Upper lobe of left lung (tissue), 6 donors: ENCODE data around the gene TNS3. TPM values are rescaled to one million over a fixed set of nuclear protein-coding genes. Genes with fewer than 3 reads are reported as not detected.

Experiments used
- ATAC-seq, 2 donors: fragments of 200-7000 bp; cut with Tn5 transposase; one replicate each; pipeline ENCODE4 v1.9.1; 2022; ENCODE audit warnings: mild to moderate bottlenecking in 2 of 2, moderate library complexity in 2 of 2; ENCODE audit not compliant: low FRiP score in 2 of 2
- DNase-seq, 2 donors: peaks; one replicate each; pipeline ENCODE4 v3.0.0-alpha.2; 2019 to 2020
- H3K27ac ChIP-seq, 4 donors: fragments of 200-600 bp; sonication (generic); one replicate each; pipeline ENCODE4 v1.5.1; 2016 to 2019
- H3K27me3 ChIP-seq, 4 donors: fragments of 200-600 bp; sonication (generic); one replicate each; pipeline ENCODE4 v1.5.1; 2017 to 2019
- H3K36me3 ChIP-seq, 4 donors: fragments of 200-600 bp; sonication (generic); one replicate each; pipeline ENCODE4 v1.5.1; 2016 to 2019
- H3K4me1 ChIP-seq, 4 donors: fragments of 200-600 bp; sonication (generic); one replicate each; pipeline ENCODE4 v1.5.1; 2018 to 2019
- H3K4me3 ChIP-seq, 4 donors: fragments of 200-600 bp; sonication (generic); one replicate each; pipeline ENCODE4 v1.5.1; 2017 to 2019; ENCODE audit warnings: mild to moderate bottlenecking in 2 of 4, moderate library complexity in 1 of 4
- H3K9me3 ChIP-seq, 4 donors: fragments of 200-600 bp; sonication (generic); one replicate each; pipeline ENCODE4 v1.5.1; 2018 to 2019
- EP300 ChIP-seq, 4 donors: sonication (generic); formaldehyde crosslinking; IDR thresholded peaks; one replicate each; pipeline ENCODE4 v1.5.1; 2017; ENCODE audit warnings: antibody characterized with exemption in 4 of 4, control low read depth in 2 of 4
- POLR2A ChIP-seq, 4 donors: fragments of 450-650 bp; IDR thresholded peaks; one replicate each; pipeline ENCODE4 v1.5.1; 2016 to 2017; ENCODE audit warnings: antibody characterized with exemption in 4 of 4, mild to moderate bottlenecking in 2 of 4
- POLR2AphosphoS5 ChIP-seq, 2 donors: sonication (generic); formaldehyde crosslinking; IDR thresholded peaks; one replicate each; pipeline ENCODE4 v1.5.1; 2017; ENCODE audit warnings: antibody characterized with exemption in 2 of 2
- WGBS, 2 donors: methylation state at CpG; one replicate each; pipeline ENCODE4 v1.1.5; 2017 to 2018; 5-methylcytosine and 5-hydroxymethylcytosine counted together
- total RNA-seq, 6 donors: library from RNA; depleted of rRNA in 4 of 6; stranded (reverse); fragments of >200 nt in 4 of 6; gene quantifications; one replicate each; pipeline versions ENCODE4 v1.1.0 to v1.2.1, GENCODE V29; 2016 to 2021
- TF ChIP-seq, protein P1 (sequence below), 6 experiments: fragments of 450-650 bp in 4 of 6; fragments of 200-600 bp in 2 of 6; sonication (generic) in 2 of 6; IDR thresholded peaks; one replicate each; pipeline ENCODE4 v1.5.1; 2016 to 2019; ENCODE audit warnings: antibody characterized with exemption in 6 of 6
- donor health status: DM: no; HTN: no; CAD: no; lungs with moderate emphysema.
- donor health status: DM: no; HTN: yes; CAD: no; lungs with severe emphysema.

Gene TNS3
- total RNA-seq, 6 donors from 2014 or later = 90.6 to 266 (median 143) TPM

DNA sequence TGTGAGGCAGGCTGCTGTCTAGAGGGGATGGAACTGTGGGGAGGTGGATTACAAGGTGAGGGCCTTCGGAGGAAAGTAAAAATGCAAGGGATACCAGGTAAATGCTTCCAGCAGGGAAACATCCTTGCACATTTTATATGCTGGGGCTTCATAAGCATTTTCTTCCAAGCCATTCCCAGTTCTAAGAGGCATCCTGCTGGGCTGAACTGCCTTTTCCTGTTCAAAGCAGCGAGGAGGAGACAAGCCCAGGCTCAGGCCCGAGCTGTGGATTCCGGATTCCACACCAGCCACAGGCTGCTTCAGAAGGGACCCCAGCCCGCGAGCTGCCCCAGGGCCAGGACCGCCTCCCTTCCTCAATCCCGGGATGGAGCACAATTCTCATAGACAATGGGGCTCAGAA, 249.7 kb downstream of the TNS3 start:
- ATAC-seq (no peak), DNase-seq (no peak)
- TF ChIP-seq EP300 (IDR thresholded peaks at IDR 0.05) (no peak), POLR2A (IDR thresholded peaks at IDR 0.05) (no peak)
- Histone ChIP-seq H3K4me3 (no peak overlapping the region), H3K27me3 (no peaks in the 10 kb centered on the region), H3K27ac (peak overlapping the region; percentile 35 to 91 (median 78)), H3K9me3 (no peaks in the 10 kb centered on the region), H3K36me3 (peaks cover 0 to 7% (median 0%) of the 10 kb centered on the region in 4 donors), H3K4me1 (peaks cover 56 to 74% (median 57%) of the 10 kb centered on the region in 4 donors)
- WGBS, 2 donors = 59 to 63% methylated on average over 6 to 8 of the region's 8 CpGs

DNA sequence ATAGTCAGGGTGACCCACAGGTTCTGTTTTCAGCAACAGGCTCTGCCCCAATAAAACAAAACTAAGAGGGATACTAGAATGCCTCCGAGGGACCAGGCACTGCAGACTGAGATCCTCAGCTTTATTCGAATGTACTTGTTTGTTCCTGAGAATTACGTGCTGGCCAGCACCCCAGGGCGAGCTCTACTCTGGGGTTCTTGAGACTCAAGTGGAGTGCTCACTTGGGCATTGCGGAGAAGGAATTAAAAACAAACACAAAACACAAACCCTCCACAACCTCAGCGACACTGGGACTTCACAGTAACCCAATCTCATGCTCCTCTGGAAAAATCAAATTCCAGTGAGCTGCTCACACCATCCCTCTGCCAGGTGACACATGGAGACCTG, 250.7 kb downstream of the TNS3 start:
- Histone ChIP-seq H3K4me1 (peaks cover 58 to 73% (median 62%) of the 10 kb centered on the region in 4 donors), H3K27me3 (no peaks in the 10 kb centered on the region), H3K36me3 (peaks cover 0 to 7% (median 0%) of the 10 kb centered on the region in 4 donors), H3K4me3 (no peak overlapping the region), H3K27ac (peak overlapping the region; percentile 71 to 91 (median 82)), H3K9me3 (no peaks in the 10 kb centered on the region)
- peak in 1 of 2 donors; percentile 65 for DNase-seq
- no peak for TF ChIP-seq POLR2A (IDR thresholded peaks at IDR 0.05)
- TF ChIP-seq EP300 (IDR thresholded peaks at IDR 0.05) = no peak
- TF ChIP-seq, protein P1, sequence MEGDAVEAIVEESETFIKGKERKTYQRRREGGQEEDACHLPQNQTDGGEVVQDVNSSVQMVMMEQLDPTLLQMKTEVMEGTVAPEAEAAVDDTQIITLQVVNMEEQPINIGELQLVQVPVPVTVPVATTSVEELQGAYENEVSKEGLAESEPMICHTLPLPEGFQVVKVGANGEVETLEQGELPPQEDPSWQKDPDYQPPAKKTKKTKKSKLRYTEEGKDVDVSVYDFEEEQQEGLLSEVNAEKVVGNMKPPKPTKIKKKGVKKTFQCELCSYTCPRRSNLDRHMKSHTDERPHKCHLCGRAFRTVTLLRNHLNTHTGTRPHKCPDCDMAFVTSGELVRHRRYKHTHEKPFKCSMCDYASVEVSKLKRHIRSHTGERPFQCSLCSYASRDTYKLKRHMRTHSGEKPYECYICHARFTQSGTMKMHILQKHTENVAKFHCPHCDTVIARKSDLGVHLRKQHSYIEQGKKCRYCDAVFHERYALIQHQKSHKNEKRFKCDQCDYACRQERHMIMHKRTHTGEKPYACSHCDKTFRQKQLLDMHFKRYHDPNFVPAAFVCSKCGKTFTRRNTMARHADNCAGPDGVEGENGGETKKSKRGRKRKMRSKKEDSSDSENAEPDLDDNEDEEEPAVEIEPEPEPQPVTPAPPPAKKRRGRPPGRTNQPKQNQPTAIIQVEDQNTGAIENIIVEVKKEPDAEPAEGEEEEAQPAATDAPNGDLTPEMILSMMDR (IDR thresholded peaks at IDR 0.05) = no peak
- TF ChIP-seq POLR2AphosphoS5 (IDR thresholded peaks at IDR 0.05) = no peak
- 54 to 65% methylated on average over 6 of the region's 6 CpGs for WGBS, 2 donors
- ATAC-seq = peak in 1 of 2 donors; percentile 45

GRCh38 chr7:47330561-47331178, 251.2 kb downstream of the TNS3 start:
- H3K36me3 ChIP-seq = peaks cover 0 to 7% (median 0%) of the 10 kb centered on the region in 4 donors
- 82 to 83% methylated on average over 15 to 16 of the region's 16 CpGs for WGBS, 2 donors
- H3K4me3 ChIP-seq = no peak overlapping the region
- peak overlapping the region; percentile 71 to 91 (median 82) for H3K27ac ChIP-seq
- TF ChIP-seq EP300 (IDR thresholded peaks at IDR 0.05) (no peak), POLR2A (IDR thresholded peaks at IDR 0.05) (no peak), POLR2AphosphoS5 (IDR thresholded peaks at IDR 0.05) (no peak)
- TF ChIP-seq, protein P1 (IDR thresholded peaks at IDR 0.05) = no peak
- DNase-seq (no peak), ATAC-seq (no peak)
- H3K9me3 ChIP-seq = no peaks in the 10 kb centered on the region
- H3K4me1 ChIP-seq = peaks cover 58 to 76% (median 65%) of the 10 kb centered on the region in 4 donors
- no peaks in the 10 kb centered on the region for H3K27me3 ChIP-seq

DNA sequence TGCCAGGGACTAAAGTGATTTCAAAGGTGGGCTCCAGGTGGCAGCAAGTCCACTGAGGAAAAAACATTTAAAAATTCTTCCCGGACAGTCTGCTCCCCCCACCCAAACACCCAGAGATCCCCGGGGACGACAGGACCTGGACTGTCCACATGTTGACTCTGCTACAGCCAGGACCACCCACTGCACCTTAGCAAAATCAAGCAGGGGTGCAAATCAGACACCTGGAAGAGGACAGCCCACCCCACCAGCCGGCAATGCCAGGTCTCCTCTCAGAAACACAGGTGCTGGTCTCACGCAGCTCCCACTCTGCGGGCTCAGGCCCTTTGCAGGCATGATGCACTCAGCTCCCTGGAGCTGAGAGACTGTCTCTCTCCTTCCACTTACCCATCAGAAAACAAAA, 251.9 kb downstream of the TNS3 start:
- ATAC-seq (no peak), DNase-seq (peak in 1 of 2 donors; percentile 15)
- 64 to 79% methylated on average over 6 of the region's 6 CpGs for WGBS, 2 donors
- TF ChIP-seq POLR2AphosphoS5 (IDR thresholded peaks at IDR 0.05) (no peak), EP300 (IDR thresholded peaks at IDR 0.05) (no peak), POLR2A (IDR thresholded peaks at IDR 0.05) (no peak)
- TF ChIP-seq, protein P1 (IDR thresholded peaks at IDR 0.05) = no peak
- H3K36me3 ChIP-seq = peaks cover 0 to 7% (median 0%) of the 10 kb centered on the region in 4 donors
- H3K4me1 ChIP-seq = peaks cover 58 to 78% (median 66%) of the 10 kb centered on the region in 4 donors
- H3K9me3 ChIP-seq = no peaks in the 10 kb centered on the region
- H3K27me3 ChIP-seq = no peaks in the 10 kb centered on the region
- H3K27ac ChIP-seq = peak overlapping the region; percentile 71 to 91 (median 82)
- no peak overlapping the region for H3K4me3 ChIP-seq

DNA sequence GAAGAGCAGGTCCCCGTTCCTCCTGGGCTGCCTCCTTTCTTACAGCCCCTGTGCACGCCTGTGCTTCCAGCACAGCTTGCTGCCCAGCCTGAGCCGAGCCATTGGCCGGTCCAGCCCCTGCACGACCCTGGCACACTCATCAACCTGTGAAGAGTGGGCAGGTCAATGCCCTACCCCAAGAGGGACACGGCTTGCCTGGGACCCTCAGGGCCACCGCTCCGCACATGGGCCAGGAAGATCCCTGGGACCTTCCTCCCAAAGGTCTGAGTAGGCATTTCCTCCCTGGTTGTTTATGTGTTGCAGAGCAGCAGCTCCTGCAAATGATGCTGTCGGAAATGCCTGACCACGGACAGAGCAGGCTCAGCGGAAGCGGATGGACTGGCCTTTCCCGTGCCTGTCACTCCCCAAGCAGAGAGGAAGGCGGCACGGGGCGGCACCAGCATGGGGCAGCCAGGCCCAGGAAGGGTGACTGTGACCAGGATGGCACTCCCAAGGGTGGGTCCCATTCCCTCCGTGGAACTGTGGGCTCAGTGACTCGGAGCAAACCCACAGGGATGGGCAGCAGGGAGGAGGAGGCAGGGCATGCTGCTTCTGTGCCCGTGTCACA, 252.5 kb downstream of the TNS3 start:
- Histone ChIP-seq H3K27ac (peak overlapping the region; percentile 79 to 91 (median 82)), H3K36me3 (peaks cover 0 to 7% (median 0%) of the 10 kb centered on the region in 4 donors), H3K27me3 (no peaks in the 10 kb centered on the region), H3K4me1 (peaks cover 58 to 74% (median 66%) of the 10 kb centered on the region in 4 donors), H3K9me3 (no peaks in the 10 kb centered on the region), H3K4me3 (no peak overlapping the region)
- WGBS, 2 donors = 75 to 76% methylated on average over 10 to 19 of the region's 19 CpGs
- peak; percentile 49 to 73 for DNase-seq
- peak; percentile 85 to 88 for TF ChIP-seq POLR2AphosphoS5 (IDR thresholded peaks at IDR 0.05)
- TF ChIP-seq EP300 (IDR thresholded peaks at IDR 0.05) = peak in 3 of 4 donors; percentile 51 to 87 (median 81)
- TF ChIP-seq POLR2A (IDR thresholded peaks at IDR 0.05) = no peak
- TF ChIP-seq, protein P1 (IDR thresholded peaks at IDR 0.05) = no peak
- no peak for ATAC-seq
